GM18951 (cell line): Measurements from ENCODE around the gene HTN3.
"Not testable (repeated sequence)": the region's sequence is repeated elsewhere in the genome, so short reads cannot be mapped to it uniquely, and the experiment has no call there.

Experiments used
- POLR2A ChIP-seq: IDR thresholded peaks from 4 replicates; pipeline ENCODE4 v1.6.1; 2011; ENCODE audit warnings: mild to moderate bottlenecking; ENCODE audit not compliant: insufficient read length, insufficient read depth; ENCODE audit errors: extremely low read depth
- in situ Hi-C: fragments of 300-500 bp; cut with MboI; formaldehyde crosslinking; loops from one replicate; pipeline ENCODE4 v1.12.0; 2022; ENCODE audit warnings: low sequenced_read_pairs, mixed read lengths, inconsistent platforms; ENCODE audit not compliant: unreplicated experiment

The HTN3 gene

DNA sequence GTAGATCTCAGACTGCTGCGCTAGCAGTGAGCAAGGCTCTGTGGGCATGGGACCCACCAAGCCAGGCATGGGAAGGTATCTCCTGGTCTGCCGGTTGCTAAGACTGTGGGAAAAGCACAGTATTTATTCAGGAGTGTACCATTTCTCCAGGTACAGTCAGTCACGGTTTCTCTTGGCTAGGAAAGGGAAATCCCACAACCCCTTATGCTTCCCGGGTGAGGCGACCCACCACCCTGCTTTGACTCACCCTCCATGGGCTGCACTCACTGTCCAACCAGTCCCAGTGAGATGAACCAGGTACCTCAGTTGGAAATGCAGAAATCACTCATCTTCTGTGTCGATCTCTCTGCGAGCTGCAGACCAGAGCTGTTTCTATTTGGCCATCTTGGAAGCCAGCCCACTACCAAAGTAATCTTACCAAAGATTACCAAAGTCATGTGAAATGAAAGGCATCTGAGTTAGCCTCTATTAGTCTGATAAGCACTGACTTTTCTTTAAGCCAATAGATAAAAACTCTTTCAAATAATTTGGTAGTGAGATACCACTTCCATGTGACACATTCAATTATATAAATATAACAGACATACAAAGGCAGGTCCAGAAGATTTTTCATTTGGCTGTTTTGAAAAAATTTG, 13.5 kb downstream of the HTN3 start:
- in situ Hi-C loops, result no loop called here
- TF ChIP-seq POLR2A, result no peak

DNA sequence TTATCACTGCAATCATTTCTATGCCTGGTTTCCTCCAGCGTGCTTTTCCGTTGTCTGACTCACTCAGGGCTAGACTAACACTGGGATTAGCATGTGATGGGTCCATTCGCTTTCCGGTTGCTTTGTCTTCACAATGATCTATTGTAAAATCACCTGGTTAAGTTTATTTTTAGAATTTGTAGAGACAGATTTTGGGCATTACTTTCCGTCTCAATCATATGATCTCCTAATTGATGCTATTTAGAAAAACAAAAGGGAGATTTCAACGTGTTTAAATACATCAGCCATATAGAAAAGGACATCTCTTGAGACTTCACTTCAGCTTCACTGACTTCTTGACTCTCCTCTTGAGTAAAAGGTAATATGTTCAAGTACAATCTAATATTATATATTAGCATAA, 21.9 kb downstream of the HTN3 start, which contains the start of gene HTN1:
Gene HTN1 (plus strand): TSS at position 301 of the 400 bp plus-strand sequence. CDS start 2,639 bp downstream, outside the sequence.
- in situ Hi-C loops, result not testable (repeated sequence)

DNA sequence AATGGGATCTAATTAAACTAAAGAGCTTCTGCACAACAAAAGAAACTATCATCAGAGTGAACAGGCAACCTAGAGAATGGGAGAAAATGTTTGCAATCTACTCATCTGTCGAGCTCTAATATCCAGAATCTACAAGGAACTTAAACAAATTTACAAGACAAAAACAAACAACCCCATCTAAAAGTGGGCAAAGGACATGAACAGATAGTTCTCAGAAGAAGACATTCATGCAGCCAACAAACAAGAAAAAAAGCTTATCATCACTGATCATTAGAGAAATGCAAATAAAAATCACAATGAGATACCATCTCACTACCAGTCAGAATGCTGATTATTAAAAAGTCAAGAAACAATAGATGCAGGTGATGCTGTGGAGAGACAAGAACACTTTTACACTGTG, 28.3 kb downstream of the HTN3 start:
- in situ Hi-C loops, result not testable (repeated sequence)

DNA sequence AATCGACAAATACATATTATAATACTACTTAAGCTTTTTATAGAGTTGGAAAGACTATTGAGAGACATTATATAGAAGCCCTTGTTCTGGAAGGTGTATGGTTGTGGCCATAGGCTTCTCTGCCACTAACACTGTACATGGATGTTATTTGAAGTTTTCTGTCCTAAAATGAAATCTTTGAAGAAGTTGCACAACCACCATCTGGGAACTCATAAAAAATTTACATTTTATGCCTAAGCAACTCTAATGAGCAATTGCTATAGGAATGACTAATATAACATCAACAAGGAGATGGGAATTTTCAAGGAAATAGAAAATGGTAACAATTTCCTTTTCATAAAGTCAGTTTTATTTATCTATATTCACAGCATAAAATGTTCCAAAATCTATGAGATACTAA, 29.4 kb downstream of the HTN3 start:
- in situ Hi-C loops, result no loop called here
- TF ChIP-seq POLR2A, result no peak

DNA sequence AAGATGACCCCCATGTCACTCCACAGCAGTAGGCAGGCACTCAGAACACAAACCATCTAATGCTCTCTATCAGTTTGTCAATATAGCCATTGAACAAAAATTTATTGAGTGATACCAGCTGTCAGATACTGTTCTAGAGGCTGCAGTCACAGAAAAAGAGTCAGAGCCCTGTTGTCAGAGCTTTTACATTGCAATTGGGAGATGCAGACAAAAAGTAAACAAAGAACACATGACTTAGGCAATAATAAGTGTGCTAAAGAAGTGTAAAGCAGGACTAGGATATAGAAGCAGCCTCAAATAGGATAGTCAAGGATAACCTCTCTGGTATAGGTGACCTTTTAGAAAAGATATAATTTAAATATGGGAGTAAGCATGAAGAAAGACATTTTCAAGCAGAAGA, 30.9 kb downstream of the HTN3 start:
- in situ Hi-C loops, result no loop called here
- no peak for TF ChIP-seq POLR2A

DNA sequence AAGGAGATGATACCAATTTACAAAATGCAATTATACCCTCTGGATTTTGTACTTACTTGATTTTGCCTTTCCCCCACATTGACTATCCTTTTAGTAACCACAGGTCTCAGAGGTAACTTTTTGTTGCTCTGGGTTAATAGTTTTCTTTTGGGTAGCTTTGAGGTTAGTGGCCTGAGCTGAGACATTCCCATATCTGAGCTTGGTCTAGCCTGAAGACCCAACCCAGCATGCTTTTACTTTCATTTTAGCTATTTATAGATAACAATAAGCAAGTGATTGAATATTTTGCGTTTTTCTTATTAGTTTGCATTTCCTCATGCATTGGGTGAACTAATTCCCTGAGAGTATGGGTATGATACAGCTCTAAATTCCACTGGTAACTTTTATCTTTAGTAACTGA, 33.7 kb downstream of the HTN3 start:
- in situ Hi-C loops, result no loop called here

DNA sequence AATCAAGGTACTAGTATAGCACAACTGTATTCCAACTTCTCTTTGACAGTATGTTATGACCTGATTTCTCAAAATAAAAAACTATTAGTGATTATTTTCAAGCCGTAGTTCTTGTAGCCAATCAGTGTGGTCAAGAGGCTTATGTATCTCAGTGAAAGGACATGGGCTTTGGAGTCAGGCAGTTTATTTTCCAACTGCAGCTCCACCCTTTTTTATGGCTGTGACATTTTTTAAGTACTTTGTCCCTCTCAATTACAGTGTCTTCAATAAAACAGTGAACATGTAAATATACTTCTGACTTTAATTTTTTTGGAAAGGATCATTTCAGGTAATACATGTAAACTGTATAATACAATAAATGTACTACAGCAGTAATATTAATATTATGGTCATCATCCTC, 51.9 kb downstream of the HTN3 start:
- in situ Hi-C loops, result no loop called here
- no peak for TF ChIP-seq POLR2A

More for the DNA sequence above, 33.7 kb downstream of the HTN3 start:
- TF ChIP-seq POLR2A, result no peak
